ENCODE results near the gene CC2D1B. TPM values are rescaled to one million over a fixed set of nuclear protein-coding genes. Genes with fewer than 3 reads are reported as not detected.
A peak's percentile ranks its signal among the peaks of the same experiment; 100 is the strongest.

The CC2D1B gene
- total and polyA plus RNA-seq, 4 donors, result 21.1 to 54.6 (median 34.8) TPM

GRCh38 chr1:52404975-52405338 is 39.0 kb upstream of the CC2D1B start:
- no peak for ATAC-seq (ENCODE audit: insufficient read depth, low FRiP score)
- WGBS, 2 donors, result 2 to 3% methylated on average over 8 of the region's 8 CpGs
- TF ChIP-seq CTCF (IDR thresholded peaks at IDR 0.05; ENCODE audit: control extremely low read depth, extremely low read depth), result no peak
- H3K9me3 ChIP-seq (ENCODE audit: control insufficient read depth in 4 of 4, insufficient read depth in 3 of 4, low read length in 3 of 4), result no peaks in the 10 kb centered on the region
- H3K36me3 ChIP-seq (ENCODE audit: control insufficient read depth in 4 of 4, insufficient read depth in 4 of 4, low read length in 4 of 4), result peaks cover 9 to 18% (median 15%) of the 10 kb centered on the region in 4 donors
- peak overlapping the region; percentile 97 to 99 for H3K9ac ChIP-seq (ENCODE audit: insufficient read depth in 1 of 2, low read length in 2 of 2)
- peaks cover 0 to 17% (median 10%) of the 10 kb centered on the region in 5 donors for H3K4me1 ChIP-seq (ENCODE audit: control insufficient read depth in 5 of 5, insufficient read depth in 5 of 5, low read length in 5 of 5)
- no peaks in the 10 kb centered on the region for H3K27me3 ChIP-seq (ENCODE audit: control insufficient read depth in 3 of 3, insufficient read depth in 3 of 3, low read length in 2 of 3)
- peak overlapping the region; percentile 89 to 93 for H3K27ac ChIP-seq (ENCODE audit: low read depth in 1 of 2, low read length in 1 of 2)
- H3K4me3 ChIP-seq, result peak overlapping the region; percentile 69
- DNase-seq, result no peak

DNA sequence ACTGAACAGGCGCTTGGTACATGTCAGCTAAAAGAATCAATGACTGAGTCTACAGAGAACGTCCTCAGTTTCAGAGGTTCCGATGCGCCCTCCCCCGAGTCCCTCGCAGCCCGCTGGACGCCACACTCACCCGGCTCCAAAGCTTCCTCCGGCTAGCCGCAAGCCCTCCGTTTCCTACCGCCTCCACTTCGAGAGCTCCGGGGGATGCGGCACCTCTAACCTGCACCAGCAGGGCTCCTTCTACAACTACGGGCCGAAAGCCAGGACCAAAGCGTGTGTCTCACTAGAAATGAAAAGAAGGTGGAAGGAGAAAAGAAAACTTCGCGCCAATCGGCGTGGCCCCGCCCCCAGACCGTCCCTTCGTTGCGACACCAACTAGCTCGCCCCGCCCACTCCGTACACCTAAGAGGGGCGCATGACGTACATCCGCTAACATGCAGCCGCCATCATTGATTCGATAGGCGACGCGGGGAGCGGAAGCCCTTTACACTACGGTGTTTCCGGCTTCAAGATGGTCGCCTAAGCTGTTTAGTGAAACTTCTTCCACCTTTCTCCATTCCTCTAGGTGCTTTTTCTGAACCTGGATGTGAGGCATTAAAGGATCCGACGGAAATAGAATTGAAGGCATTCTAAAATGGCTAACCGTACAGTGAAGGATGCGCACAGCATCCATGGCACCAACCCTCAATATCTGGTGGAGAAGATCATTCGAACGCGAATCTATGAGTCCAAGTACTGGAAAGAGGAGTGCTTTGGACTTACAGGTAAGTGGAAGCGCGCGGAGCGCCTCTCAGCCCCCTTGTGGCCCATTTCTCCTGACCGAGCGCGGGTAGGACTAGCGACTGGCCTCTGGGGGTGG is 38.3 kb upstream of the CC2D1B start, which contains the start of the genes ORC1 and PRPF38A:
Gene ORC1 (minus strand): TSS at position 308 of the 859 bp plus-strand sequence. CDS start 2,200 bp downstream, outside the sequence.
Gene PRPF38A (plus strand): TSS at position 487 of the 859 bp plus-strand sequence. CDS start 148 bp downstream, at position 635.
- peak; percentile 98 for ATAC-seq (ENCODE audit: insufficient read depth, low FRiP score)

DNA sequence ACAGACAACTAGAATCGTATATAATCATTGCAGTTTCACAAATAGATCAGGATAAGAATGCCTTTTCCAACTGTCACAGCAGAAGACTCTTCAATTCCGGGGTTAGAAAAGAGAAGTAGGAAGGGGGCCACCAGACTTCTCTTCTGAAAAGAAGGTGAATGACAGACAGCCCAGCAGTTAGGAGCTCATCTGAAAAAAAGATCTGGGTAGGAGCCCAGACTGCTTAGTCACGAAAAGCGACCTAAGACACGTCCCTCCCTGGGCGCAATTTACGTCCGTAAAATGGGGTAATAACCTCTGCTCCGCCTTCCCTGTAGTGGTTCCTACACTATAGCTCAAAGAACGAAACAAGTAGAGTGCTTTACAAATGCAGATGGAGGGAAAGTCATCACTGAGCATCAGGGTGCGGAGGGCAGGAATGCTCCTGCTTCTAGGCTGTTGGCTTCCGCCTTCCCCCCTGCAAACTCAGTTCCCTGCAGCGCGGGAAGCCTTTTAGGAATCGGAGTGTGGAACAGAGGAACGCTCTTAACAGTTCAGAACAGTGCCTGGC is 37.6 kb upstream of the CC2D1B start:
- 1% methylated on average over 16 of the region's 16 CpGs for WGBS, 2 donors
- peaks cover 4 to 11% (median 10%) of the 10 kb centered on the region in 4 donors for H3K36me3 ChIP-seq (ENCODE audit: control insufficient read depth in 4 of 4, insufficient read depth in 4 of 4, low read length in 4 of 4)
- H3K27me3 ChIP-seq (ENCODE audit: control insufficient read depth in 3 of 3, insufficient read depth in 3 of 3, low read length in 2 of 3), result no peaks in the 10 kb centered on the region
- peak in 2 of 3 donors; percentile 32 to 46 for DNase-seq
- H3K4me1 ChIP-seq (ENCODE audit: control insufficient read depth in 5 of 5, insufficient read depth in 5 of 5, low read length in 5 of 5), result peaks cover 0 to 17% (median 10%) of the 10 kb centered on the region in 5 donors
- peak overlapping the region in 1 of 2 donors; percentile 83 for H3K9ac ChIP-seq (ENCODE audit: insufficient read depth in 1 of 2, low read length in 2 of 2)
- peak overlapping the region; percentile 0 to 59 for H3K27ac ChIP-seq (ENCODE audit: low read depth in 1 of 2, low read length in 1 of 2)
- H3K9me3 ChIP-seq (ENCODE audit: control insufficient read depth in 4 of 4, insufficient read depth in 3 of 4, low read length in 3 of 4), result no peaks in the 10 kb centered on the region
- ATAC-seq (ENCODE audit: insufficient read depth, low FRiP score), result peak; percentile 19
- TF ChIP-seq CTCF (IDR thresholded peaks at IDR 0.05; ENCODE audit: control extremely low read depth, extremely low read depth), result no peak
- H3K4me3 ChIP-seq, result peak overlapping the region; percentile 73

More for the DNA sequence above, 38.3 kb upstream of the CC2D1B start, which contains the start of the genes ORC1 and PRPF38A:
- WGBS, 2 donors, result 0% methylated on average over 57 of the region's 57 CpGs
- Histone ChIP-seq H3K36me3 (ENCODE audit: control insufficient read depth in 4 of 4, insufficient read depth in 4 of 4, low read length in 4 of 4) (peaks cover 8 to 16% (median 14%) of the 10 kb centered on the region in 4 donors), H3K27ac (ENCODE audit: low read depth in 1 of 2, low read length in 1 of 2) (peak within 1 kb of the TSS; percentile 89 to 93), H3K27me3 (ENCODE audit: control insufficient read depth in 3 of 3, insufficient read depth in 3 of 3, low read length in 2 of 3) (no peaks in the 10 kb centered on the region), H3K9ac (ENCODE audit: insufficient read depth in 1 of 2, low read length in 2 of 2) (peak within 1 kb of the TSS; percentile 97 to 99), H3K4me1 (ENCODE audit: control insufficient read depth in 5 of 5, insufficient read depth in 5 of 5, low read length in 5 of 5) (peaks cover 0 to 17% (median 10%) of the 10 kb centered on the region in 5 donors), H3K4me3 (peak within 1 kb of the TSS; percentile 73), H3K9me3 (ENCODE audit: control insufficient read depth in 4 of 4, insufficient read depth in 3 of 4, low read length in 3 of 4) (no peaks in the 10 kb centered on the region)
- peak; percentile 19 for TF ChIP-seq CTCF (IDR thresholded peaks at IDR 0.05; ENCODE audit: control extremely low read depth, extremely low read depth)
- DNase-seq, result peak; percentile 97 to 99 (median 99)

All from lung (tissue), 12 donors.